Measurements from ENCODE around the gene KRTAP5-9.

Gene KRTAP5-9

DNA sequence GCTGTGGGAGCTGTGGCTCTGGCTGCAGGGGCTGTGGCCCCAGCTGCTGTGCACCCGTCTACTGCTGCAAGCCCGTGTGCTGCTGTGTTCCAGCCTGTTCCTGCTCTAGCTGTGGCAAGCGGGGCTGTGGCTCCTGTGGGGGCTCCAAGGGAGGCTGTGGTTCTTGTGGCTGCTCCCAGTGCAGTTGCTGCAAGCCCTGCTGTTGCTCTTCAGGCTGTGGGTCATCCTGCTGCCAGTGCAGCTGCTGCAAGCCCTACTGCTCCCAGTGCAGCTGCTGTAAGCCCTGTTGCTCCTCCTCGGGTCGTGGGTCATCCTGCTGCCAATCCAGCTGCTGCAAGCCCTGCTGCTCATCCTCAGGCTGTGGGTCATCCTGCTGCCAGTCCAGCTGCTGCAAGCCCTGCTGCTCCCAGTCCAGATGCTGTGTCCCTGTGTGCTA is 514 bp downstream of the KRTAP5-9 start:
- Histone ChIP-seq H3K9me3 (ENCODE audit: control insufficient read depth, low read length) (peaks cover 10% of the 10 kb centered on the region), H3K27ac (ENCODE audit: low read length, poor library complexity, severe bottlenecking) (no peak overlapping the region), H2BK15ac (ENCODE audit: low read depth, poor library complexity, severe bottlenecking) (no peak overlapping the region), H2AK5ac (ENCODE audit: low read length, severe bottlenecking) (no peak overlapping the region), H3K4me1 (ENCODE audit: control insufficient read depth, insufficient read depth, low read depth, low read length) (no peaks in the 10 kb centered on the region), H2BK12ac (ENCODE audit: low read length in 2 of 2) (no peak overlapping the region), H3K4me2 (ENCODE audit: low read length, poor library complexity, severe bottlenecking) (no peak overlapping the region), H3K36me3 (ENCODE audit: control insufficient read depth in 1 of 2, insufficient read depth in 2 of 2, low read depth in 1 of 2, low read length in 2 of 2) (no peaks in the 10 kb centered on the region), H2BK120ac (ENCODE audit: low read depth, low read length) (no peak overlapping the region), H2BK5ac (ENCODE audit: low read depth, low read length, poor library complexity, severe bottlenecking) (no peak overlapping the region), H3K9ac (ENCODE audit: low read length) (no peak overlapping the region), H3K23ac (ENCODE audit: low read length in 2 of 2) (no peak overlapping the region), H2AFZ (ENCODE audit: low read depth, low read length) (no peak overlapping the region), H4K8ac (ENCODE audit: low read length) (no peak overlapping the region), H4K91ac (ENCODE audit: low read length) (no peak overlapping the region), H3K4ac (ENCODE audit: low read depth in 1 of 2, low read length in 2 of 2) (no peak overlapping the region), H3K79me1 (replicated peaks; ENCODE audit: low read length, poor library complexity, severe bottlenecking) (no peaks in the 10 kb centered on the region), H3K14ac (ENCODE audit: low read length in 2 of 2) (no peak overlapping the region), H3K27me3 (ENCODE audit: control insufficient read depth in 1 of 2, insufficient read depth in 1 of 2, low read length in 2 of 2) (peaks cover 5 to 45% of the 10 kb centered on the region in 2 experiments), H3K4me3 (ENCODE audit: insufficient read depth in 1 of 2, low read depth in 1 of 2, low read length in 2 of 2) (no peak overlapping the region), H3K18ac (ENCODE audit: low read depth in 1 of 2, low read length in 2 of 2) (no peak overlapping the region)
- no peak for DNase-seq
- WGBS = 54% methylated on average over 5 of the region's 5 CpGs

DNA sequence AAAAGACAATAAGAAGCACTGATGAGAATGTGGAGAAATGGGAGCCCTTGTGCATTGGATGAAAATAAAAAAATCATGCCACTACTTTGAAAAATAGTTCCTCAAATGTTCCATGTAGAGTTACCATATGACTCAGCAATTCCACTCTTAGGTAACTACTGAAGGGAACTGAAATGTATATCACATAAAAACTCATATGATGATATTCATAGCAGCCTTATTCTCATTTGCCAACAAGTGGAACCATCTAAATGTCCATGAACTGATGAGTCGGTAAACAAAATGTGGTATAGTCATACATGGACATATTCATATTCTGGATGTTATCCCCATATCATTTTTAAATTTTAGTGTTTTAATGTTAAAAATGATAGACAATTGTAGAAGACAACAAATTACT is 3.5 kb downstream of the KRTAP5-9 start:
- no peak overlapping the region for H3K4me3 ChIP-seq (ENCODE audit: insufficient read depth in 1 of 2, low read depth in 1 of 2, low read length in 2 of 2)
- no peak overlapping the region for H2BK12ac ChIP-seq (ENCODE audit: low read length in 2 of 2)
- no peak overlapping the region for H3K27ac ChIP-seq (ENCODE audit: low read length, poor library complexity, severe bottlenecking)
- H3K27me3 ChIP-seq (ENCODE audit: control insufficient read depth in 1 of 2, insufficient read depth in 1 of 2, low read length in 2 of 2) = peaks cover 5 to 47% of the 10 kb centered on the region in 2 experiments
- H3K23ac ChIP-seq (ENCODE audit: low read length in 2 of 2) = no peak overlapping the region
- no peak overlapping the region for H3K9ac ChIP-seq (ENCODE audit: low read length)
- no peak for DNase-seq
- H3K18ac ChIP-seq (ENCODE audit: low read depth in 1 of 2, low read length in 2 of 2) = no peak overlapping the region
- H2AFZ ChIP-seq (ENCODE audit: low read depth, low read length) = no peak overlapping the region
- H3K4me1 ChIP-seq (ENCODE audit: control insufficient read depth, insufficient read depth, low read depth, low read length) = no peaks in the 10 kb centered on the region
- no peak overlapping the region for H2BK120ac ChIP-seq (ENCODE audit: low read depth, low read length)
- no peak overlapping the region for H2AK5ac ChIP-seq (ENCODE audit: low read length, severe bottlenecking)
- no peak overlapping the region for H2BK5ac ChIP-seq (ENCODE audit: low read depth, low read length, poor library complexity, severe bottlenecking)
- H4K91ac ChIP-seq (ENCODE audit: low read length) = no peak overlapping the region
- H3K36me3 ChIP-seq (ENCODE audit: control insufficient read depth in 1 of 2, insufficient read depth in 2 of 2, low read depth in 1 of 2, low read length in 2 of 2) = no peaks in the 10 kb centered on the region
- H3K4ac ChIP-seq (ENCODE audit: low read depth in 1 of 2, low read length in 2 of 2) = no peak overlapping the region
- H4K8ac ChIP-seq (ENCODE audit: low read length) = no peak overlapping the region
- H3K4me2 ChIP-seq (ENCODE audit: low read length, poor library complexity, severe bottlenecking) = no peak overlapping the region
- no peak overlapping the region for H2BK15ac ChIP-seq (ENCODE audit: low read depth, poor library complexity, severe bottlenecking)
- H3K79me1 ChIP-seq (replicated peaks; ENCODE audit: low read length, poor library complexity, severe bottlenecking) = no peaks in the 10 kb centered on the region
- peaks cover 3% of the 10 kb centered on the region for H3K9me3 ChIP-seq (ENCODE audit: control insufficient read depth, low read length)
- no CpG with 5 or more reads among the region's 1 CpG for WGBS
- H3K14ac ChIP-seq (ENCODE audit: low read length in 2 of 2) = no peak overlapping the region

DNA sequence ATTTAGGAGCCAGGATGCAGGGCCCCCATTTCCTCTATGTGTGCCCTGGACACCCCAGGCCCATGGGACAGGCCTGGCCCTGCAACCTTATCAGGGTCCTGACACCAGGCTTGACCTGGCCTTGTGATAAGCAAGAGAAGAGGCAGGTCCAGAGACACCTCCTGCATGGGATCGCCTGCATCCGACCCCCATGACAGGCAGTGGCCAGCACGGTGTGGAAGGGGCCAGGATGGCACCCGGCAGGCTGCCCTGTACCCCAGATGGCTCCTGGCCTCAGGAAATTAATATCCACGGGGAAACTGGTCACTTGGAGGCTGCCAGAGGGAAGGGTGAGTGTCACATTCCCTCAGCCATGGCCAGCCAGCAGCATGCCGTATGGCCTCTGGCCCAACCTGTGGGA is 6.8 kb downstream of the KRTAP5-9 start:
- no peak overlapping the region for H4K91ac ChIP-seq (ENCODE audit: low read length)
- no peak overlapping the region for H2BK5ac ChIP-seq (ENCODE audit: low read depth, low read length, poor library complexity, severe bottlenecking)
- no peak overlapping the region for H3K23ac ChIP-seq (ENCODE audit: low read length in 2 of 2)
- no peak overlapping the region for H2BK12ac ChIP-seq (ENCODE audit: low read length in 2 of 2)
- H3K79me1 ChIP-seq (replicated peaks; ENCODE audit: low read length, poor library complexity, severe bottlenecking) = no peaks in the 10 kb centered on the region
- H3K4me2 ChIP-seq (ENCODE audit: low read length, poor library complexity, severe bottlenecking) = no peak overlapping the region
- H3K14ac ChIP-seq (ENCODE audit: low read length in 2 of 2) = no peak overlapping the region
- no peak for DNase-seq
- no peaks in the 10 kb centered on the region for H3K36me3 ChIP-seq (ENCODE audit: control insufficient read depth in 1 of 2, insufficient read depth in 2 of 2, low read depth in 1 of 2, low read length in 2 of 2)
- no peak overlapping the region for H2AFZ ChIP-seq (ENCODE audit: low read depth, low read length)
- no peak overlapping the region for H3K9ac ChIP-seq (ENCODE audit: low read length)
- no peaks in the 10 kb centered on the region for H3K4me1 ChIP-seq (ENCODE audit: control insufficient read depth, insufficient read depth, low read depth, low read length)
- H2BK120ac ChIP-seq (ENCODE audit: low read depth, low read length) = no peak overlapping the region
- WGBS = 76% methylated on average over 6 of the region's 6 CpGs
- peaks cover 0 to 29% of the 10 kb centered on the region in 2 experiments for H3K27me3 ChIP-seq (ENCODE audit: control insufficient read depth in 1 of 2, insufficient read depth in 1 of 2, low read length in 2 of 2)
- H2BK15ac ChIP-seq (ENCODE audit: low read depth, poor library complexity, severe bottlenecking) = no peak overlapping the region
- H3K4me3 ChIP-seq (ENCODE audit: insufficient read depth in 1 of 2, low read depth in 1 of 2, low read length in 2 of 2) = no peak overlapping the region
- H3K4ac ChIP-seq (ENCODE audit: low read depth in 1 of 2, low read length in 2 of 2) = no peak overlapping the region
- H2AK5ac ChIP-seq (ENCODE audit: low read length, severe bottlenecking) = no peak overlapping the region
- H3K27ac ChIP-seq (ENCODE audit: low read length, poor library complexity, severe bottlenecking) = no peak overlapping the region
- H3K18ac ChIP-seq (ENCODE audit: low read depth in 1 of 2, low read length in 2 of 2) = no peak overlapping the region
- no peak overlapping the region for H4K8ac ChIP-seq (ENCODE audit: low read length)
- no peaks in the 10 kb centered on the region for H3K9me3 ChIP-seq (ENCODE audit: control insufficient read depth, low read length)

DNA sequence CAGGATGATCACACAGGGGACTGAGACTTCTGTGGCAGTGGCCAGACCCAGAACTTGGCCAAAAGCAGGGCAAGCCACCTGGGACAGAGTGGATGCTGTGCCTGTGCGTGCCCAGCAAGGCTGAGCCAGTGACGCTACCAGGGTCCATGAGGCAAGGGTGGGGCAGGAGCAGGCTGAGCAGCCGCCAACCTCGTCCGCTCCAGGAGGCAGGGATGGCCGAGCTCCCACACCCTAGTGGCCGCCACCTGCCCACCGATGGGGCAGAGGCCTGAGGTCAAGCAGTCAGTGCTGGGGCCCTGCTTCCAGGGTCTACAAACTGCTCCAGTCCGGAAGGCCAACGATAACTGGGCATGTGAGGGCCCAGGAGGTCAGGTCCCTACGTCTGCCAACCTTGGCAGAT is 7.3 kb downstream of the KRTAP5-9 start:
- no peak overlapping the region for H3K9ac ChIP-seq (ENCODE audit: low read length)
- H4K91ac ChIP-seq (ENCODE audit: low read length) = no peak overlapping the region
- no peak overlapping the region for H2AK5ac ChIP-seq (ENCODE audit: low read length, severe bottlenecking)
- H3K4ac ChIP-seq (ENCODE audit: low read depth in 1 of 2, low read length in 2 of 2) = no peak overlapping the region
- H2BK120ac ChIP-seq (ENCODE audit: low read depth, low read length) = no peak overlapping the region
- no peak overlapping the region for H3K14ac ChIP-seq (ENCODE audit: low read length in 2 of 2)
- H2BK5ac ChIP-seq (ENCODE audit: low read depth, low read length, poor library complexity, severe bottlenecking) = no peak overlapping the region
- H2BK15ac ChIP-seq (ENCODE audit: low read depth, poor library complexity, severe bottlenecking) = no peak overlapping the region
- no peak overlapping the region for H2BK12ac ChIP-seq (ENCODE audit: low read length in 2 of 2)
- no peaks in the 10 kb centered on the region for H3K9me3 ChIP-seq (ENCODE audit: control insufficient read depth, low read length)
- H2AFZ ChIP-seq (ENCODE audit: low read depth, low read length) = no peak overlapping the region
- H3K4me3 ChIP-seq (ENCODE audit: insufficient read depth in 1 of 2, low read depth in 1 of 2, low read length in 2 of 2) = no peak overlapping the region
- peaks cover 0 to 27% of the 10 kb centered on the region in 2 experiments for H3K27me3 ChIP-seq (ENCODE audit: control insufficient read depth in 1 of 2, insufficient read depth in 1 of 2, low read length in 2 of 2)
- H3K18ac ChIP-seq (ENCODE audit: low read depth in 1 of 2, low read length in 2 of 2) = no peak overlapping the region
- H4K8ac ChIP-seq (ENCODE audit: low read length) = no peak overlapping the region
- DNase-seq = no peak
- H3K23ac ChIP-seq (ENCODE audit: low read length in 2 of 2) = no peak overlapping the region
- H3K4me1 ChIP-seq (ENCODE audit: control insufficient read depth, insufficient read depth, low read depth, low read length) = no peaks in the 10 kb centered on the region
- no peaks in the 10 kb centered on the region for H3K36me3 ChIP-seq (ENCODE audit: control insufficient read depth in 1 of 2, insufficient read depth in 2 of 2, low read depth in 1 of 2, low read length in 2 of 2)
- 84% methylated on average over 11 of the region's 11 CpGs for WGBS
- H3K79me1 ChIP-seq (replicated peaks; ENCODE audit: low read length, poor library complexity, severe bottlenecking) = no peaks in the 10 kb centered on the region
- H3K27ac ChIP-seq (ENCODE audit: low read length, poor library complexity, severe bottlenecking) = no peak overlapping the region
- no peak overlapping the region for H3K4me2 ChIP-seq (ENCODE audit: low read length, poor library complexity, severe bottlenecking)
